HTERT RPE-1 (cell line): ENCODE measurements around the gene QRFP.

Experiments used
- in situ Hi-C: fragments of 300-500 bp; cut with MboI; formaldehyde crosslinking; loops from 4 replicates; pipeline ENCODE4 v1.14.3; 2020; ENCODE audit warnings: low sequenced_read_pairs

Gene QRFP

GRCh38 chr9:130905902-130906734 lies 9.5 kb upstream of the QRFP start:
- in situ Hi-C loops = no loop called here

- in situ Hi-C loops = no loop called here
Measured at GRCh38 chr9:130905125-130905901, 8.7 kb upstream of the QRFP start.

GRCh38 chr9:130904070-130905044 lies 7.7 kb upstream of the QRFP start:
- in situ Hi-C loops = no loop called here

GRCh38 chr9:130903194-130904069 lies 6.8 kb upstream of the QRFP start:
- in situ Hi-C loops = no loop called here

- in situ Hi-C loops = no loop called here
Measured at GRCh38 chr9:130902204-130903185, 5.9 kb upstream of the QRFP start.

DNA sequence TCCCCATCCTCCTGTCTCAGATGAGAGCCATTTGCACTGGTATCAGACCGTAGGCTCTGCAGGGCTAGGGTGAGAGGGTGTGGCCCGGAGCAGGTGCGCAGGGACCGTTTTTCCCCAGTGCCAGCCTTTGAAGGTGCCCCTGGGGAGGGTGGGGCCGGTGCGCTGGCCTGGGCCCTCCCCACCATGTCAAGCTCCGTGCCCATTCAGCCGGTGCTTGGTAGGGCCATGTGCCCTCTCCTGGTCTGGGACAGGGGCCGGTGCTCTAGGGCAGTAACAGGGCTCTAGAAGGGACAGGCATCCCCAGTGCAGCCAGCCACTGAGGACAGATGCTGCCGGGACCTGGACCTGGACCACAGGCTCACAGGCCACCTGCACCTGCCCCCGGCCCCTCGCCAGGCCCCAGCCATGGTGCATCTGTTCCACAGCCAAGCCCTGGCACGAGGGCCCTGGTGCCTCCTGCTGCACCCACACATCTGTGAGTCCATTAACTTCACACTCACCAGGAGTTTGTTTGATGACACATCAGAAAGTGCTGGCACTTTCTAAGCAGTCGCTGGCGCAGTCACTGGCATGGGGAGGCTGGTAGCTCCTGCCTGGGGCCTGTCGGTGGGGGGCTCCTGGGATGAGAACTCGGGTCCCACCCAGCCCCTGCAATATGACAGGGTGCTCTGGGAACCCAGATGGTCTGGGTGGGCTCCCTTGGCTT lies 5.0 kb upstream of the QRFP start:
- in situ Hi-C loops = no loop called here

GRCh38 chr9:130900701-130901497 lies 4.3 kb upstream of the QRFP start:
- in situ Hi-C loops = no loop called here

GRCh38 chr9:130899051-130899748 lies 2.6 kb upstream of the QRFP start:
- in situ Hi-C loops = no loop called here

- in situ Hi-C loops = no loop called here
Measured at GRCh38 chr9:130898552-130898852, 1.9 kb upstream of the QRFP start.

GRCh38 chr9:130897848-130898551 lies 1.4 kb upstream of the QRFP start:
- in situ Hi-C loops = no loop called here

DNA sequence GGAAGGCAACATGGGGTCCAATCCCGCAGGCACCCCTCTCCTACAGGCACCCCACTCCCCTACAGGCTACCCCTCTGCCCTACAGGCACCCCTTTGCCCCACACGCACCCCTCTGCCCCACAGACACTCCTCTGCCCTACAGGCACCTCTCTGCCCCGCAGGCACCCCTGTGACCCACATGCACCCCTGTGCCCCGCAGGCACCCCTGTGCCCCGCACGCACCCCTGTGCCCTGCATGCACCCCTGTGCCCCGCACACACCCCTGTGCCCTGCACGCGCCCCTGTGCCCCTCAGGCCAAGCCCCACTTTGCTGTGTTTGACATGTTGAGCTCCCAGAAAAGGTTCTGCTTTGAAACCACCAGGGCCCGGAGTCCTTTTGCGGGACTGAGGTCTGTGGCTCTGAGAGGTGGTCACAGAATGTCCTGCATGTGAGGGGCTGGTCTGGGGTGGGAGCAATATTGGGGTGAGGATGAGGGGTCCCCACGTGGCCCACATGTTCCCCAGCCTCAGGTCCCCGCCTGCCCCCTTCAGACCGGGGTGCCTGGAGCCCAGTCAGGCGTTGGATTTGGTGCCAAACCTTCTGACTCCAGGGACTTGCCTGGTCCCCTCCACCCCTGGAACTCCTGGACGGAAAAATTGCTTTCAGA lies 616 bp upstream of the QRFP start:
- in situ Hi-C loops = no loop called here

- in situ Hi-C loops = no loop called here
Measured at GRCh38 chr9:130895481-130896232, 955 bp downstream of the QRFP start.

GRCh38 chr9:130895038-130895437 lies 1.6 kb downstream of the QRFP start:
- in situ Hi-C loops = no loop called here

DNA sequence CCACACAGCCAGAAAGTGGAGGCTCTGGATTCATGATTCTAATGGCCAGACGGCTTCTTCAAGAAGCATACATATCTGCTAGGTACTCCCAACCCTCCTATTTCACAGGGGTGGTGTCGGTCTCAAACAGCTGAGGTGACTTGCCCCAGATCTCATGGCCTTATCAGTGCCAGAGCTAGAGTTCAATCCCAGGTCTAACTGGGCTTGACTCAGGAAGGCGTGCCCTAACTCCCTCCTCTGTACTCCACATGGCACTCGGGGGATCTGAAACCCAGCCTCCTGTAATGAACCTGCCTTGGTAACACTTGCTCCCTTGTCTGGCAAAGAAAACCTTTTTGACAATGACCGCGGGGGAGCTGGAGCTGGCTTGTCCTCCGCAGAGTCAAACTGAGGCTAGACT lies 2.1 kb downstream of the QRFP start:
- in situ Hi-C loops = no loop called here
